Stimulated activated naive CD8-positive, alpha-beta T cell treated with anti-CD3 and anti-CD28 coated beads, Interleukin-15, Interleukin-2, amounts not matched to agents 100 U/mL and 50 U/mL, for 24 hours (primary cell): ENCODE results near the gene RPAIN.

Experiments used
- ATAC-seq: fragments of 150-1000 bp; cut with Tn5 transposase; one replicate; pipeline ENCODE4 v1.10.0; 2021
- DNase-seq: peaks from one replicate; pipeline ENCODE4 v3.0.0; 2021

Gene RPAIN, protein sequence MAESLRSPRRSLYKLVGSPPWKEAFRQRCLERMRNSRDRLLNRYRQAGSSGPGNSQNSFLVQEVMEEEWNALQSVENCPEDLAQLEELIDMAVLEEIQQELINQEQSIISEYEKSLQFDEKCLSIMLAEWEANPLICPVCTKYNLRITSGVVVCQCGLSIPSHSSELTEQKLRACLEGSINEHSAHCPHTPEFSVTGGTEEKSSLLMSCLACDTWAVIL

DNA sequence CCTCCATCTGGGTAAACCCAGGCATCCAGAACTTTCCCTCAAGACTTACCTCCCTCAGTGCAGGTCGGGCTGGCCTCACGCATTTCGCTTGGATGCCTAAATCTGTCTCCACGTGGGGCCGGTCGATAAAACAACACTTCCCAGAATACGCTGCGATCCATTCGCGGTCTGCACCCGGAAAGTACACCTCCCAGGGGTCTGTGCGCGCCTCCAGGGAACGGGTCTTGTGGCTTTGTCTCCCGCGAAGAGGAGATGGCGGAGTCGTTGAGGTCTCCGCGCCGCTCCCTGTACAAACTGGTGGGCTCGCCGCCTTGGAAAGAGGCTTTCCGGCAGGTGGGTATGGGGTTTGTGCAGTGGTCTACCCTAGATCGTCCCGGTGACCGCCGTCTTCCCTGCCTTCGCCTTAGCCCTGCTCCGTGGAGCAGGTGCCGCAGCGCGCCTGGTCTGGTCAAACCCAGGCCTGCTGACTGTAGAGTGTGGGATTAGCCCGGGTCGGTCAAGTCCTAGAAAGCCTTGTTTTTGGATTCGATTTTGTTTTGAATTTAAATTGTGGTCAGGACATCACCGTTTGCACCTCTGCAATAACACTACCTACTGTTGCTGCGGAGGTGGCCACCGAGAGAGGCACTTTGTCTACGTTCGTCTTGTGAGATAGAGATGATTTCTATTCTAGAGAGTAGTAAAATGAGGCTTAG lies at the start of gene RPAIN:
Gene RPAIN (plus strand): TSS at position 224 of the 695 bp plus-strand sequence. CDS start 29 bp downstream, at position 253.
- ATAC-seq (peak; percentile 74), DNase-seq (peak; percentile 85)

DNA sequence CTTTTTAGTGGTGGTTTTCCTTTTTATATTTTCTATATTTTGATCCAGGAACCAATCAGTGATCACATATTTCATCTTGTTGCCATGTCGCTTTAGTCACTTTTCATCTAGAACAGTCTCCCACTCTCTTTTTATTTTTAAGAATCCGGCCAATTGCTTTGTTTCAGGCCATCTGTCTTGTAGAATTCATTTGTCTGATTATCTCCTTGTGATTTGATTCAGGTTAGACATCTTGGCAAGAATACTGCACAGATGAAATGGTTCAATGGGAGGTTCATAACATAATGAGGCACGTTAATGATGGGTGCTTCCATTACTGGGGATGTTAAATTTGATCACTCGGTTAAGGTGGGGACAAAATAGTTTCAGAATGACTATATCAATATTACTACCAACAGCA lies 49.6 kb upstream of the RPAIN start:
- no peak for DNase-seq
- ATAC-seq: no peak

DNA sequence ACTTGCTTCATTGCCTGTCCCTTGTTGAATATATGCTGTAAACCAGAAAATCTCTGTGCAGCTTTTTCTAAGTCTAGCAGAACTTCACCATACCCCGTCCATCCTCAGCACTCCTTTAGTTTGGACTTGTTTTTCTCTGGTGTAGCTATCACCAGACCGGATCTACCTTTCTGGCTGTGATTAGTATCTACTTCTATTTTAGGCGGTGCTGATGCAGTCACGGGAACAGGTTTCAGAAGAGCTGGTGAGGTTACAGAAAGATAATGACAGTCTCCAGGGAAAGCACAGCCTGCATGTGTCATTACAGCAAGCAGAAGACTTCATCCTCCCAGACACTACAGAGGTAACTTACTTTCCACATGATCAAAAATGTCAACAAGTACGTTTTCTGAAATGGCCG lies 46.9 kb upstream of the RPAIN start:
- DNase-seq (no peak), ATAC-seq (no peak)

DNA sequence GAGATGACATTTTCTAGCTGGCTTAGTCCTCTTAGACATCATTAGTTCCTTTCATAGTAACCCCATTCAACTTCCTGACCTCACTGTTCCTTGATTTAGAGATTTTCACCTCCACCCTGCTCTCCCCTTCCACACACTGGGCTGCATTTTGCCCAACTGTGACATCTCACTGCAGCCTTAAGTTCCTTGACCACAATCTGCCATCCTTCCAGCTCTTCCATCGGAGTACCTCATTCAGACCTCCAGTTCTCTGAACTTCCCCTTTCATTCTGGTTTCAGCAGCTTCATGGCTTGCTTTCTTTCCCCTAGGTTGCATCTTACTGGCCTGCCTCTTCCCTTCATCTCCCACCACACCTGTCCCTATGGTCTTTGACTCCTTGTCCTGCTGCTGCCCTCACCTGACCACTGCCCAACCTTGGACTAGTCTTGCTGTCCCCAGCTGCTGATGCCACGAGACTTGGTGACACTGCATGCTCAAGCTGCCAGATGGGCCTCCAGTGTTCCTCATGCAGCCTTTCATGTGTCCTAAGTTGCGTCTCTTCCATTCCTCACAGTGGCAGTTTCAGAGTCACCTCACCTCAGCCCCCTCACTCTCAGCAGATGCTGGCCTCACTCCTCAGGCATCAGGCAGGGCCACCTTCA lies 41.3 kb upstream of the RPAIN start:
- DNase-seq (no peak), ATAC-seq (no peak)

DNA sequence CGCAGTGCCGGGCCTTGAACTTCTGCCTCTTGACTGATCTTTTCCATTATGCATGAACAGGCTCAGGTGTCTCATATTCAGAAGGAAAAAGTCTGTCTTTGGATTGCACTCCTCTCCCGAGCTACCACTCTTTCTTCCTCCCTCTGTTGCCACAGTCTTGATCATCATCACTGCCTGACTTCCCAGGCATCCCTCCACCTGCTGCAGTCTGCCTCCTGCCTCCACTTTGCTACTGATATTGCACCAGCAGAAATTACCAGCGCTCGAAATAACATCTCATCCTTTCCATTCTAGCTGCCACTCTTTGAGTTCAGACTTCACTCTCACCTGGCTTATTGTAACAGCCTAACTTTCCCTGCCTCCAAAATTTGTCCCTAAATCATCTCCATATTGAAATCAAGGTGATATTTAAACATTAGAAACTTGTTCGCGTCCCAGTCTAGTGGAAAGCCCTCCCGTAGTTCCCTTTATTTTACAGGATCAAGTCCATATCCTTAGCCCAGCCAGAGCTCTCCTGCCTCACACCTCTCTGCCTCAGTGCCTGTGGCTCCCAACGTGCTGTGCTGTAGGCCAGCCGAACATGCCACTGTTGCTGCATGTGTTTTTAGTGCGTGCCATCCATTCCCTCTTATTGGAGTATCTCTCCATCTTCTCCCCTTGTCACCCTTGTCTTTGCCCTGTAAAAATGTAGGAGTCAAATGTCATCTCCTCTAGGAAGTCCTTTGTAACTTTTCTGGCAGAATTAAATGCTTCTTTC lies 40.5 kb upstream of the RPAIN start:
- DNase-seq (no peak), ATAC-seq (no peak)

DNA sequence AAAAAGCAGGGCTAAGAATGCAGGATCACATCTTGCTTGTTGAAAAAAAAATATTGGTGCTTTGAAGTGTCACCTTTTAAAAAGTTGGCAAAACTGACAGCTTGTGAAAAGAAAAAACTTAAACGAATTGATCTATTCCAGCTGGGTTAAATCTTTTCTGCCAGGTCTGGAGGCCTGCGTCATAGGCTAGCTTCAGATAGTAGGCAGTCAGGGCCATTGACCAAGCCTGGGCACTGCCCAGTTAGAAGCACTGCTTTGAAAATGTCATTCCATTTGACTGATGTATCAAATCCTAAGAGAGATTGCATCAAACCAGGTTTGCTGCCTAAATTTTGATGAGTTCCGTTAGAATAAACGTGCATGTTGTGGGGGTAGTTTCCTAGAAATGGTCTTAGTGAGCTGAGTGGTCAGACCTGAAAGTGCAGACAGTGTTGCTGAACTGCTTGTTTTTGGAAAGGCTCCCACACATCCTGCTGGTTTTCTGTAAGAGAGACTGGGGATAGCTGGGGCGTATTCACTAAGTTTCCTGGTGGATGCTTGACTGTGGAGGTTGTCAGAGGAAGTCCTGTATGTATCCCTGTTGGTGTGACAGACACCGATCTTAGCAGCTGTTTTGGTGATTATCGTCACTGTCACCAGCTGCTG lies 39.4 kb upstream of the RPAIN start:
- DNase-seq (no peak), ATAC-seq (no peak)

DNA sequence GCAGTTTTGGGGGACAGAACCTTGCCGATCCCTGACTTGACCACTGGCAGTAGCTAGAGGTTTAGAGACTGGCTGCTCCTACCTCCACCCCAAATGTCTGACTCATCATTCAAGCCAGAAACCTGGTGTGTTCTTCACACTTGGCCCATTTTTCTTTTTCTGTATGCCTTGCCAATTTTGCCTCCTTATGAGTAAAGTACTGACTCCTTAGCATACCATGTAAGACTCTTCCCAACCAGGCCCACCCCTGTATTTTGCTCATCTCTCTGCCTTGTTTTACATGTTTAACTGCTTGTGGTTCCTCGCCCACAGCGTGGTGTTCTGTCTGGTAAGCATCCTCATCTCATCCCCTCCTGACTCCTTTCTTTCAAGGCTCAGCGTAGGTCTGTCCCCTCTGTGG lies 38.4 kb upstream of the RPAIN start:
- ATAC-seq (peak; percentile 13), DNase-seq (no peak)

DNA sequence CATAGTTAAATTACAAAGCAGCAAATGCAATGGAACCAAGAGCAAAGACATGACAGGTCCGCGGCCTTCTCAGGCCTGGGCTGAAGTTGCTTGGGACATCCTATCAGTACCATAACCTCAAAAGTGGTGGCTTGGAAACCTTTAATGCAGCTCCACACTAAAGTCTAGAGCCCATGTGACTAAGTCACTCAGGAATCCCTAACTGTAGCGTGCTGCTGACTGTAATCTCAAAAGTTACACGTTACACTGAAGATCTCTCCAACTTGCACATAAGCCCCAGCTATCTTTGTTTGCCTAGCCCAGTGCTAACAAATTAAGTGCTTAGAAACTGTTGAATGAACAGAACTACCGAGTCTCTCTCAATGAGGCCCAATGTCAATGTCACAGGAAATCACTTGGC lies 28.3 kb upstream of the RPAIN start:
- no peak for DNase-seq

DNA sequence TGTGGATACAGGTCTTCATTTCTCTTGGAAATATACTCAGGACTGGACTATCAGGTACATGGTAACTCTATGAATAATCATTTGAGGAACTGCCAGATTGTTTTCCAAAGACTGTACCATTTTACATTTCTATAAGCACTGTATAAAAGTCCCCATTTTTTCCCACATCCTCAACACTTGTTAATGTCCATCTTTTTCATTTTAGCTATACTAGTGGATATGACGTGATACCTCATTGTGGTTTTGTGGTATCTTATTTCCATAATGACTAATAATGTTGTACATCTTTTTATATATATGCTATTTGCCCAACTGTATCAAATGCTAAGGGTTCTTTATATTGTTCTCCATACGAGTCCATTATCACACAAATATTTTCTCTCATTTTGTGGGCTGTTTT lies 23.4 kb upstream of the RPAIN start:
- no peak for DNase-seq
- ATAC-seq: peak; percentile 55

More for the DNA sequence above, 28.3 kb upstream of the RPAIN start:
- no peak for ATAC-seq

DNA sequence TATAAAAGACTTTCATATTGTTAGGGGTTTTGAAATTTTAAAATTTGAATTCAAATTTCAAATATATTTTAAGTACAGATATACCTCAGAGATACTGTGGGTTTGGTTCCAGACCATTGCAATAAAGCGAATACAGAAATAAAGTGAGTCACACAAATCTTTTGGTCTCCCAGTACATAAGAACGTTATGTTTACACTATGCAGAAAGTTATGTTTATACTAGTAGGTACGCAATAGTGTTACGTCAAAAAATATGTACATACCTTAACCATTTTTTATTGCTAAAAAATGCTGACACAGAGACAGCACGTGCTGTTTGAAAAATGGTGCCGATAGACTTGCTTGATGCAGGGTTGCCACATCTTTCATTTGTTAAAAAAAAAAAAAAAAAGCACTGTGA lies 20.2 kb upstream of the RPAIN start:
- DNase-seq: no peak
- no peak for ATAC-seq

DNA sequence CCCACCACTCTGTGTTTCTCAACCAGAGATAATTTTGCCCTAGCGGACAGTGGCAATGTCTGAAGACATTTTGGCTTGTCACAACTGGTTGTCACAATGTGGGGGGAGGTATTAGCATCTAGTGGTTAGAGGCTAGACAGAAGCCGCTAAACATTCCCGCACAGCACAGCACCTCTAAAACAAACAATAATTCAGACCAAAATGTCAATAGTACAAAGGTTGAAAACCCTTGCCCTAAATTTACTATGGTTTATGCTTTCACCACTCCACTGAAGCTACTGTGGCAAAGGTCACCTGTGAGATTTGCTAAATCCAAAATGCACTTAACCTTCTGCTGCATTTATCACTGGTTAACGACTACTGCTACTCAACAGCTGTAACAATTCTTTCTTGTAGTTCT lies 14.6 kb upstream of the RPAIN start:
- ATAC-seq (no peak), DNase-seq (no peak)

DNA sequence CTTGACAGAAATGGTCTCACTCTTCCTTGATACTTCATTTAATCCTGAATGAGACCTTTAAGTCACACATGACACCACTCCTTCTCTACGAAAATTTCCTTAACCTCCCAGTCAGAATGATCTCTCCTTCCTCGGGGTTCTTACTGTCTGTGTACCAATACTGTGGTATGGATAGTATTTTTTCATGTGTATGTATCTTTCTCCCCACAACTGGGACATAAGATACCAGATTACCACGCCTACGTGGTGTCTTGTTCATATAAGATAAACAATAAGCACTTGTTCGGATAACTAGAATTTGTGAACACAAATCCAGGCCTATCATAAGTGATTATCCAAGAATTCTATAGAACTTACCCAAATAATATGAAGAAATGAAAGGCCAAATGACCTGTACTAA lies 11.8 kb upstream of the RPAIN start:
- ATAC-seq (no peak), DNase-seq (no peak)

DNA sequence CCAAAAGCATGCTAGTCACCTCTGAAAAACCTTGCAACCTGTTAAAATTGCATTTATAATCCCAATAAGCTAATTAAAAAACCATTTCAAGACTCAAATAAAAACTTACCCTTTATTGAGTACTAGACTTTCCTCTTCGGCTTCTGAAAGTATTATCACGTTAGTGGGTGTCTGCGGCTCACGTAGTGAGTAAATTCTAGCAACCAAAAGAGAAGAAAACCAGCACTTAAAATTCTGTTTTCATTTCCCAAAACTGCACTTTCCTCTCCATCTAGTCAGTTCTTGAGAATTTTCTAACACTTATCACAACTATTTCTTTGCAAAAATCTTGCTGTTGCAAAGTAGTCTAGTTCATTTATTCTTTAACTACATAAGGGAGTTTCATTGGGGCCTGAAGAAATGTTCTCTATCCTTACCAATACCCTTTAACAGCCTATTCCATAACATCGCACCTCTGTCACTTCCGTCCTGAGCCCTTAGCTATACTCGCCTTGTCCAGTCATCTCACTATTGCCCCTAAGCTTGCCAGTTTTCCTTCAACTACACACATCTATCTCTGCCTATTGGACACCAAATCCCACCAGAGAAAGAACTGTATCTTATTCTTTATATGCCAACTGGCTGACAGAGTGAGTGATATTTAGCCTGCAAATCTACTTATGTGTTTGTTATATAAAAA lies 9.2 kb upstream of the RPAIN start:
- ATAC-seq: no peak
- DNase-seq: no peak

DNA sequence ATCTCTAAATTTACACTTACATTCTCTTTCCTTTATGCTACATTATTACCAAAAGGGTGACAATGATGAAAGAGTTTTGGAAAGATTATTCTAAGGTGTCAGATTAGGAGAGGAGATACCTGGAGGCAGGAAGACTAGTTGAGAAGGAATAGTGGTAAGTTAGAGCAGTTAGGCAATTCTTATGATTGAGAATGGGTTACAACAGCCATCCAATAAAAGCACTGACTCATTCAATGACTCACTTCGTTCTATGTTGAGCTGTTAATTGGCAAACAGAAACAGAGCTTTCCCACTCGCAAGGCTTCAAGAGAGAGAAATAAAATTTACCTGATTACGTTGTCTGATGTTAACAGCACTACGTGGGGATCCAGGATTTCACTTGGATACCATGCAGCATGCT lies 6.3 kb upstream of the RPAIN start:
- DNase-seq (no peak), ATAC-seq (peak; percentile 53)

DNA sequence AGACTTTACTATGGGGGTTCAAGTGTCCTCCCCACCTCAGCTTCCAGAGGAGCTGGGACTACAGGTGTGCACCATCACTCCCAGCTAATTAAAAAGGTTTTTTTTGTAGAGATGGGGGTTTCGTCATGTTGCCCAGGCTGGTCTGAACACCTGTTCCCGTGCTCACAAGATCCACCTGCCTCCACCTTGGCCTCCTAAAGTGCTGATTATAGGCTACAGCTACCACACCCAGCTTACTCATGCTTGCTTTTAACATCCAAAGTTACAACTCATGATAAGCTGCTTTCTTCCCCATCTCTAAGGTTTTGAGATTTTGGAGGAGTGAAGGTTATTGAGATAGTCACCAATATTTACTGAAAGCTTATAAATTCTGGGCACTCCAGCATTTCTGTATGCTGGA lies 3.1 kb upstream of the RPAIN start:
- DNase-seq: no peak

DNA sequence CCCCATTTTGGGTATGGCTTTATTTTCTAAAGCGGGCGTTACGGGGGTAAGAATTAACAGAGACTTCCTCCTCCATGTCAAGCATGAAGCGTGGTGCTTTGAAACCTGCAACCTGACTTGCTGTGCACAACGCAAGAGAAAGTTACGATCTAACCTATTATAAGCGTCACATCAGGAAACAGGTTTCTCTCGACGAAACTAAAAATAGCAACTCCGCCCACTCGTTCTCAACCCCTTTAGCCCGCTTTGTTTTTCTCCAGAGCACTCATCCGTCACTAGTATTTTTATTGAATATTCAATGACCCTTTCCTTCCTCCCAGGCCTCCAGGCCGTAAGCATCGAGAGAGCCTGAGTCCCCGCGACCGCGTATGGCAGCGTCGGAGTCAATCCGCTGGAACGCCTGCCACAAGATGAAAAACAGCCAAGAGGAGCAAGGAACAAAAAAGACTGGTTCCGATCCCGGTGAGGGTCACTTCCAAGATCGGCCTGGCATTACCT lies 1.1 kb upstream of the RPAIN start:
- ATAC-seq (peak; percentile 34), DNase-seq (peak; percentile 58)

More for the DNA sequence above, 3.1 kb upstream of the RPAIN start:
- ATAC-seq: no peak

DNA sequence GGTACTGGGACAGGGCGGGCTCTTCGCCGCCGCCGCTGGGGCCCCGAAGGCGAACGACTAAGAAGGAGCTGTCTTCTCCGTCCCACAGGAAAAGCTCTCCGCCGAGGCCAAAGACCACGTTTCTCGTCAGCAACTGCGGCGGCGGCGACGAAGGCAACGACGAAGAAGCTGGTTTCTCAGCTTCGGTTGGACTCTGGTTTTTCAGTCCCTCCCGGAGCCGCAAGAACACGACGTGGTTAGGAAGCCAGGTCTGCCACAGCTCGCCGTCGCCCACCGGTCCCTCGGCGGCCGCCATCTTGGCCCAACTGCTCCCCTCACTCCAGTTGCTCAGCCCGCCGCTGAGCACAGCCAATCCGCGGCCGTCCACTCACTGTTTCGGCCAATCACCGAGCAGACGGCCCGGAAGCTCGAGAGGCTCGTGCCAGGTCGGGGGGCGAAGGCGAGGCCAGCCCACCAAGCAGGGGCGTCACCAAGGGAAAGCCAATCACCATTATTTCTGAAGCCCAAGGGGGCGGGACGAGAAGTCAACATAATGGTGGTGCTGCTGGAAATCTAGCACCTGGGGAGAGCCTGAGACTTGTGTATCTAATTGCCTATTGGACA lies 525 bp upstream of the RPAIN start, which contains the start of gene NUP88:
Gene NUP88 (minus strand): TSS at position 307 of the 603 bp plus-strand sequence. CDS start 12 bp downstream, at position 295.
- peak; percentile 95 for ATAC-seq
- peak; percentile 96 for DNase-seq

DNA sequence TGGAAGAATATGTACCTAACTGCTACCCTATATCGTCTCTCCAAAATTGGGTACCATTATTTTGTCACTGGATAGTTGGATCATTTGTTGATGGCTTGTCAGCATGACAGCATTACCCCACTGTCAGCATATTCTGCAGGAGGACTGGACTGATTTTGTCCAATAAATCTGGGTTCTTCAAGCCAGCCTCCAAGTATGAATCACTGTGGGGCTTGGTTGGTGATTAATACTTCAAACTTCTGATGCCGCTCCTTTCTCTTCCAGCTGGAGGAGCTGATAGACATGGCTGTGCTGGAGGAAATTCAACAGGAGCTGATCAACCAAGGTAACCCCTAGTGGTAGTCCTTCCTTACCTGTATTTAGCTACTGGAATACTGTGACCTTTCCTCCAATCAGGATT lies 2.5 kb downstream of the RPAIN start:
- no peak for ATAC-seq

DNA sequence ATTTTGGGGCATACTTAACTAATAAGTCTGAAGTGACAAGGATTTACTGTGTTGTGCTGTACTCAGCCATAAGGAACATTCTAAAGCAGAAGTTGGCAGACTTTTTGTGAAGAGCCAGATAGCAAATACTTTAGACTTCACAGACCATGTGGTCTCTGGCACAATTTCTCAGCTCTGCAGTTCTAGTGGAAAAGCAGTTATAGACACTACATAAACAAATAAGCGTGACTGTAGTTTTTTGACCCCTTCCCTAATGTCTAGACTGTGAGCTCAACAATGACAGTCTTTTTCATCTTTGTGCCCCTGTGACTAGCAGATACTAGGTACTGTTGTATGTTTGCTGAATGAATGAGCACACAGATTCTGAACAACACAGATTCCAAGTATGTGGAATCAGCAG lies 4.9 kb downstream of the RPAIN start:
- DNase-seq (no peak), ATAC-seq (no peak)

More for the DNA sequence above, 2.5 kb downstream of the RPAIN start:
- DNase-seq: no peak

DNA sequence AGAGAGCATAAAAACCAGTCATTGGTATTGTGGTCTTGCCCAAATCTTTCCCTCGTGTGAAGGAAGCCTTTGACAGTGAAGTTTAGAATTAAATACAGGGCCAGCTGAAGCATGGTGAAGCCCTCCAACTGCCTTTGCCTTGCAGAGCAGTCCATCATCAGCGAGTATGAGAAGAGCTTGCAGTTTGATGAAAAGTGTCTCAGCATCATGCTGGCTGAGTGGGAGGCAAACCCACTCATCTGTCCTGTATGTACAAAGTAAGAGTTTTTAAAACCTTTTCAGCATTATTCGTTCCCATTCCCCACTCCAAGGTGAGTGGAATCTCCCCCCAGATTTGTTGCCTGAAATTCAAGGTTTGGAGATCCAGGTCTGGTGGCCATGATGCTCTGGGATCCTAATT lies 5.8 kb downstream of the RPAIN start:
- ATAC-seq (no peak), DNase-seq (no peak)
